HepG2 (cell line): ENCODE data around the gene AKR1E2. TPM values are rescaled to one million over a fixed set of nuclear protein-coding genes. Genes with fewer than 3 reads are reported as not detected.

Source experiments
- ATAC-seq: fragments of 200-7000 bp; cut with Tn5 transposase; 3 replicates; pipeline ENCODE4 v1.9.1; 2020; ENCODE audit warnings: mild to moderate bottlenecking, moderate library complexity
- BruUV-seq: library from RNA; stranded (reverse); fragments of 400-500 nt; replicated peaks from 2 replicates; lab custom pipeline; 2021; lab: Mats Ljungman, UMichigan
- CTCF ChIA-PET: fragments of 300-600 bp; formaldehyde crosslinking; extraction: SDS; loops from one replicate; lab custom pipeline; 2021; ENCODE audit warnings: low total read pairs, inconsistent platforms, low intra/inter-chr PET ratio; lab: Yijun Ruan, JAX
- POLR2A ChIA-PET: fragments of 350-600 bp; sonication (Branson Sonifier 250); formaldehyde crosslinking; loops from one replicate; lab custom pipeline; 2020; ENCODE audit warnings: antibody characterized with exemption, inconsistent platforms; lab: Yijun Ruan, JAX
- DNase-seq: peaks from one replicate; pipeline ENCODE4 v3.0.0-alpha.2; 2015; ENCODE audit warnings: low spot score
- FAIRE-seq: peaks from 3 replicates; lab custom pipeline; 2011; peaks lifted over from hg19 to GRCh38; lab: Jason Lieb, UNC
- H2AFZ ChIP-seq: one replicate; pipeline ENCODE4 v1.6.1; 2011; ENCODE audit warnings: low read length, inconsistent platforms
- H3K27ac ChIP-seq: fragments of 300-600 bp; 3 replicates; pipeline ENCODE4 v1.8.0; 2011; ENCODE audit warnings: mixed run types, mild to moderate bottlenecking, mixed read lengths, low read length, inconsistent platforms; ENCODE audit not compliant: insufficient read depth; ENCODE audit errors: extremely low read length
- H3K27me3 ChIP-seq, 2 experiments: fragments of 200-600 bp in 1 of 2; 2 replicates in 1 of 2; 3 replicates in 1 of 2; pipeline versions ENCODE4 v1.6.0 to v1.8.0; 2011; ENCODE audit warnings: low read length in 2 of 2, mild to moderate bottlenecking in 2 of 2, moderate library complexity in 2 of 2, inconsistent platforms in 1 of 2; ENCODE audit not compliant: insufficient read depth in 2 of 2, control insufficient read depth in 1 of 2
- H3K36me3 ChIP-seq, 2 experiments: fragments of 200-600 bp in 1 of 2; replicated peaks in 1 of 2; 2 replicates in 1 of 2; 3 replicates in 1 of 2; pipeline versions ENCODE4 v1.5.1 to v1.8.0; 2011; ENCODE audit warnings: low read length in 2 of 2, inconsistent platforms in 1 of 2; ENCODE audit not compliant: insufficient read depth in 2 of 2, control insufficient read depth in 1 of 2
- H3K4me1 ChIP-seq: 2 replicates; pipeline ENCODE4 v1.5.1; 2012; ENCODE audit warnings: low read length, inconsistent platforms; ENCODE audit not compliant: insufficient read depth
- H3K4me2 ChIP-seq: 2 replicates; pipeline ENCODE4 v1.6.0; 2011; ENCODE audit warnings: low read depth, low read length, inconsistent platforms
- H3K4me3 ChIP-seq, 3 experiments: fragments of 200-600 bp in 1 of 3; sonication (generic), shearing (Covaris generic) in 1 of 3; replicated peaks in 1 of 3; 2 replicates each; pipeline ENCODE4 v1.5.1; 2011 to 2016; ENCODE audit warnings: low read length in 3 of 3, inconsistent platforms in 2 of 3, low read depth in 2 of 3, mild to moderate bottlenecking in 2 of 3, control low read depth in 1 of 3, mixed read lengths in 1 of 3; ENCODE audit not compliant: insufficient read depth in 1 of 3
- H3K79me2 ChIP-seq: one replicate; pipeline ENCODE4 v1.6.1; 2011; ENCODE audit warnings: low read length, inconsistent platforms; ENCODE audit not compliant: insufficient read depth
- H3K9ac ChIP-seq: 2 replicates; pipeline ENCODE4 v1.6.0; 2011; ENCODE audit warnings: mild to moderate bottlenecking, low read depth, low read length, inconsistent platforms; ENCODE audit not compliant: insufficient read depth
- H3K9me3 ChIP-seq: 2 replicates; pipeline ENCODE4 v1.5.1; 2012; ENCODE audit warnings: mild to moderate bottlenecking, low read length
- H4K20me1 ChIP-seq: 2 replicates; pipeline ENCODE4 v1.6.0; 2011; ENCODE audit warnings: inconsistent platforms, mild to moderate bottlenecking, low read length, moderate library complexity; ENCODE audit not compliant: insufficient read depth
- ATRX ChIP-seq: sonication (generic); formaldehyde crosslinking; IDR thresholded peaks from 2 replicates; pipeline ENCODE4 v1.4.0; 2020; ENCODE audit warnings: missing genetic modification reagents, borderline replicate concordance
- DNMT1 ChIP-seq: sonication (generic); formaldehyde crosslinking; IDR thresholded peaks from 2 replicates; pipeline ENCODE4 v1.5.1; 2020; ENCODE audit warnings: mild to moderate bottlenecking, missing genetic modification reagents
- EED ChIP-seq: sonication (generic); formaldehyde crosslinking; IDR thresholded peaks from 2 replicates; pipeline ENCODE4 v1.5.0; 2020; ENCODE audit warnings: mild to moderate bottlenecking, missing genetic modification reagents
- GABPA ChIP-seq, 2 experiments: IDR thresholded peaks; 2 replicates each; pipeline ENCODE4 v1.6.1; 2011 to 2016; ENCODE audit warnings: low read depth in 2 of 2, low read length in 1 of 2, missing biosample characterization in 1 of 2, missing genetic modification characterization in 1 of 2
- IRX3 ChIP-seq: sonication (generic); formaldehyde crosslinking; IDR thresholded peaks from 2 replicates; pipeline ENCODE4 v1.8.1; 2023; ENCODE audit warnings: mild to moderate bottlenecking, low read depth, missing genetic modification reagents, borderline replicate concordance
- MXD4 ChIP-seq: IDR thresholded peaks from 2 replicates; pipeline ENCODE4 v1.6.1; 2016; ENCODE audit warnings: mild to moderate bottlenecking, missing biosample characterization, missing genetic modification reagents
- POGK ChIP-seq: sonication (generic); formaldehyde crosslinking; conservative IDR thresholded peaks from 2 replicates; pipeline ENCODE4 v1.8.0; 2022; ENCODE audit warnings: mild to moderate bottlenecking, moderate library complexity, missing genetic modification reagents
- SOX5 ChIP-seq: IDR thresholded peaks from 2 replicates; pipeline ENCODE4 v1.6.1; 2016; ENCODE audit warnings: borderline replicate concordance
- TARDBP ChIP-seq: sonication (generic); formaldehyde crosslinking; IDR thresholded peaks from 2 replicates; pipeline ENCODE4 v1.8.0; 2022; ENCODE audit warnings: mild to moderate bottlenecking, missing genetic modification reagents
- TBP ChIP-seq: sonication (generic); formaldehyde crosslinking; IDR thresholded peaks from 2 replicates; pipeline ENCODE4 v1.5.0; 2020; ENCODE audit warnings: missing genetic modification reagents
- THAP7 ChIP-seq: sonication (generic); formaldehyde crosslinking; IDR thresholded peaks from 2 replicates; pipeline ENCODE4 v1.8.1; 2023; ENCODE audit warnings: mild to moderate bottlenecking, missing genetic modification reagents
- TMF1 ChIP-seq: sonication (generic); formaldehyde crosslinking; IDR thresholded peaks from 2 replicates; pipeline ENCODE4 v1.8.1; 2022; ENCODE audit warnings: low read depth, missing genetic modification reagents
- TRIM22 ChIP-seq: fragments of 450-650 bp; IDR thresholded peaks from 2 replicates; pipeline ENCODE4 v1.6.1; 2017
- ZBTB39 ChIP-seq: sonication (generic); formaldehyde crosslinking; IDR thresholded peaks from 2 replicates; pipeline ENCODE4 v1.5.0; 2020; ENCODE audit warnings: missing genetic modification reagents
- ZNF503 ChIP-seq: sonication (generic); formaldehyde crosslinking; IDR thresholded peaks from 2 replicates; pipeline ENCODE4 v1.4.0; 2020; ENCODE audit warnings: missing genetic modification reagents
- ZNF652 ChIP-seq: IDR thresholded peaks from 2 replicates; pipeline ENCODE4 v1.6.1; 2016; ENCODE audit warnings: low read depth, borderline replicate concordance
- ZNF780A ChIP-seq: sonication (generic); formaldehyde crosslinking; IDR thresholded peaks from 2 replicates; pipeline ENCODE4 v1.8.0; 2022; ENCODE audit warnings: mild to moderate bottlenecking, missing genetic modification reagents, moderate library complexity
- WGBS: methylation state at CpG from one replicate; pipeline ENCODE4 v1.1.6; 2017; ENCODE audit warnings: low lambda C conversion rate; 5-methylcytosine and 5-hydroxymethylcytosine counted together
- in situ Hi-C: cut with HindIII; loops from 2 replicates; pipeline ENCODE4 v1.10.0; 2017; ENCODE audit warnings: low pct_unique_long_range_greater_than_20kb; ENCODE audit not compliant: extremely low pct_ligation_motif_present
- intact Hi-C: fragments of 100-400 bp; cut with micrococcal nuclease; formaldehyde crosslinking; loops from one replicate; pipeline ENCODE4 v1.10.0; 2022; ENCODE audit not compliant: unreplicated experiment
- polyA plus RNA-seq, 8 experiments: library from polyadenylated mRNA; depleted of rRNA in 3 of 8; stranded (reverse) in 7 of 8; unstranded in 1 of 8; fragments of >200 nt; fragmentation: Illumina TruSeq in 4 of 8; extraction: Trizol in 4 of 8; gene quantifications; 2 replicates each; pipeline versions ENCODE4 v1.2.1 to v1.2.3, GENCODE V29; 2011 to 2016; ENCODE audit warnings: low read depth in 4 of 8, missing spikeins in 1 of 8, mixed read lengths in 1 of 8; ENCODE audit not compliant: insufficient read depth in 1 of 8
- total RNA-seq, 5 experiments: library from RNA; depleted of rRNA; stranded (reverse); fragments of >200 nt; fragmentation: Illumina TruSeq; extraction: Trizol; gene quantifications; 2 replicates each; pipeline ENCODE4 v1.2.3, GENCODE V29; 2016; ENCODE audit warnings: low read depth in 1 of 5

AKR1E2 gene
- total and polyA plus RNA-seq, 2 of the 13 experiments (the other 11 are each of a cell fraction or from before 2014, with no cell fraction given): not detected

- peak; percentile 69 for TF ChIP-seq SOX5 (CRISPR knock-in tag)
- TF ChIP-seq ZNF652: 0 out of 2 replicates have a peak, but pooled peaks have one; percentile 48
Observed at GRCh38 chr10:4790922-4791321, 35.1 kb upstream of the AKR1E2 start (continued).

- intact Hi-C loops: no loop called here
- Histone ChIP-seq H3K27me3 (peaks cover 0 to 9% of the 10 kb centered on the region in 2 experiments; a peak in 4 of 5 replicates), H4K20me1 (no peaks in the 10 kb centered on the region; the same call in 1 of the 2 replicates), H3K4me1 (no peaks in the 10 kb centered on the region), H3K79me2 (no peaks in the 10 kb centered on the region), H3K4me2 (no peak overlapping the region), H3K36me3 (no peaks in the 10 kb centered on the region), H3K27ac (no peak overlapping the region), H3K9me3 (no peaks in the 10 kb centered on the region), H2AFZ (no peak overlapping the region), H3K4me3 (no peak overlapping the region), H3K9ac (no peak overlapping the region)
- WGBS: 0% methylated on average over 1 of the region's 1 CpG
- ChIA-PET POLR2A (no interaction called here), CTCF (no interaction called here)
- DNase-seq (no peak), FAIRE-seq (no peak), ATAC-seq (no peak)
- in situ Hi-C loops: no loop called here
- no TSS peak for BruUV-seq
- TF ChIP-seq THAP7 (CRISPR knock-in tag) (no peak), ZBTB39 (CRISPR knock-in tag) (no peak), DNMT1 (no peak), GABPA (IDR thresholded peaks at IDR 0.05; ENCODE audit: low read depth, low read length) (no peak), GABPA (CRISPR knock-in tag; IDR thresholded peaks at IDR 0.05; ENCODE audit: low read depth) (no peak), ZNF503 (CRISPR knock-in tag) (no peak), MXD4 (CRISPR knock-in tag) (no peak), EED (CRISPR knock-in tag) (no peak), ZNF780A (CRISPR knock-in tag) (no peak), TMF1 (CRISPR knock-in tag) (no peak), ATRX (no peak), TRIM22 (no peak), TARDBP (no peak), IRX3 (CRISPR knock-in tag) (no peak), POGK (CRISPR knock-in tag) (no peak), TBP (CRISPR knock-in tag) (no peak)
Observed at GRCh38 chr10:4792381-4792780, 33.6 kb upstream of the AKR1E2 start.
